Vagina (tissue), 2 donors: ENCODE results near the gene CYP4F11. TPM values are rescaled to one million over a fixed set of nuclear protein-coding genes. Genes with fewer than 3 reads are reported as not detected.

Source experiments
- DNase-seq, 2 donors: peaks; one replicate each; pipeline ENCODE4 v3.0.0-alpha.2; 2017; ENCODE audit errors: extremely low spot score in 2 of 2
- H3K27ac ChIP-seq: fragments of 200-600 bp; sonication (generic); one replicate; pipeline ENCODE4 v1.5.1; 2019
- H3K27me3 ChIP-seq: fragments of 200-600 bp; sonication (generic); one replicate; pipeline ENCODE4 v1.5.1; 2019
- H3K36me3 ChIP-seq, 2 donors: fragments of 200-600 bp; sonication (generic); one replicate each; pipeline ENCODE4 v1.5.1; 2017 to 2019
- H3K4me1 ChIP-seq: fragments of 200-600 bp; sonication (generic); one replicate; pipeline ENCODE4 v1.5.1; 2019
- H3K4me3 ChIP-seq, 2 donors: fragments of 200-600 bp; sonication (generic); 1 replicate in 1 of 2; 2 replicates in 1 of 2; pipeline ENCODE4 v1.5.1; 2016 to 2019
- H3K9me3 ChIP-seq: fragments of 200-600 bp; sonication (generic); one replicate; pipeline ENCODE4 v1.5.1; 2019
- CTCF ChIP-seq, 3 experiments: fragments of 450-650 bp in 2 of 3; fragments of 200-600 bp in 1 of 3; sonication (generic) in 1 of 3; IDR thresholded peaks; one replicate each; pipeline ENCODE4 v1.5.1; 2017 to 2019; ENCODE audit warnings: antibody characterized with exemption in 3 of 3, mild to moderate bottlenecking in 2 of 3, moderate library complexity in 2 of 3
- POLR2A ChIP-seq, 2 donors: fragments of 450-650 bp; IDR thresholded peaks; one replicate each; pipeline ENCODE4 v1.6.1; 2017; ENCODE audit warnings: antibody characterized with exemption in 2 of 2, mild to moderate bottlenecking in 2 of 2, moderate library complexity in 2 of 2
- POLR2AphosphoS5 ChIP-seq, 2 donors: sonication (generic); formaldehyde crosslinking; IDR thresholded peaks; one replicate each; pipeline ENCODE4 v1.9.0; 2017; ENCODE audit warnings: antibody characterized with exemption in 2 of 2, mild to moderate bottlenecking in 2 of 2, low read depth in 1 of 2; ENCODE audit not compliant: insufficient read depth in 1 of 2
- intact Hi-C: fragments of 100-400 bp; cut with DNase I; formaldehyde crosslinking; loops from one replicate; pipeline ENCODE4 v1.15.1; 2023
- small RNA-seq: library from RNA; depleted of rRNA; stranded (forward); fragments of <200 nt; gene quantifications from one replicate; pipeline ENCODE3, GENCODE V24; 2016
- total RNA-seq: library from RNA; depleted of rRNA; stranded (reverse); fragments of >200 nt; gene quantifications from one replicate; pipeline ENCODE4 v1.2.3, GENCODE V29; 2016

CYP4F11 gene
- total RNA-seq, 1 donor from 2014 or later, result 5.6 TPM

GRCh38 chr19:15869109-15869555 is 65.2 kb downstream of the CYP4F11 start:
- H3K27ac ChIP-seq, result no peak overlapping the region
- peak in 1 of 2 donors; percentile 54 for TF ChIP-seq POLR2AphosphoS5 (IDR thresholded peaks at IDR 0.05; ENCODE audit: insufficient read depth in 1 of 2, low read depth in 1 of 2)
- no peak for TF ChIP-seq POLR2A (IDR thresholded peaks at IDR 0.05)
- peak; percentile 31 to 69 (median 35) for TF ChIP-seq CTCF (IDR thresholded peaks at IDR 0.05)
- H3K9me3 ChIP-seq, result no peaks in the 10 kb centered on the region
- H3K36me3 ChIP-seq, result no peaks in the 10 kb centered on the region
- no peak for DNase-seq
- no peaks in the 10 kb centered on the region for H3K27me3 ChIP-seq
- no peak overlapping the region for H3K4me3 ChIP-seq
- H3K4me1 ChIP-seq, result no peaks in the 10 kb centered on the region
- intact Hi-C loops, result no loop called here

GRCh38 chr19:15866636-15867035 is 67.7 kb downstream of the CYP4F11 start:
- no peaks in the 10 kb centered on the region for H3K36me3 ChIP-seq
- intact Hi-C loops, result no loop called here
- no peaks in the 10 kb centered on the region for H3K9me3 ChIP-seq
- no peaks in the 10 kb centered on the region for H3K27me3 ChIP-seq
- TF ChIP-seq POLR2AphosphoS5 (IDR thresholded peaks at IDR 0.05; ENCODE audit: insufficient read depth in 1 of 2, low read depth in 1 of 2) (no peak), POLR2A (IDR thresholded peaks at IDR 0.05) (no peak), CTCF (IDR thresholded peaks at IDR 0.05) (no peak)
- no peak overlapping the region for H3K27ac ChIP-seq
- no peak overlapping the region for H3K4me3 ChIP-seq
- DNase-seq, result no peak
- no peaks in the 10 kb centered on the region for H3K4me1 ChIP-seq

GRCh38 chr19:15864824-15865223 is 69.5 kb downstream of the CYP4F11 start:
- DNase-seq, result no peak
- H3K4me1 ChIP-seq, result no peaks in the 10 kb centered on the region
- no peaks in the 10 kb centered on the region for H3K9me3 ChIP-seq
- no peak overlapping the region for H3K4me3 ChIP-seq
- H3K36me3 ChIP-seq, result no peaks in the 10 kb centered on the region
- H3K27ac ChIP-seq, result no peak overlapping the region
- TF ChIP-seq POLR2A (IDR thresholded peaks at IDR 0.05), result no peak
- TF ChIP-seq POLR2AphosphoS5 (IDR thresholded peaks at IDR 0.05; ENCODE audit: insufficient read depth in 1 of 2, low read depth in 1 of 2), result no peak
- TF ChIP-seq CTCF (IDR thresholded peaks at IDR 0.05), result no peak
- no peaks in the 10 kb centered on the region for H3K27me3 ChIP-seq
- intact Hi-C loops, result no loop called here

GRCh38 chr19:15863272-15863671 is 71.1 kb downstream of the CYP4F11 start:
- no peaks in the 10 kb centered on the region for H3K36me3 ChIP-seq
- DNase-seq, result no peak
- intact Hi-C loops, result no loop called here
- H3K4me3 ChIP-seq, result no peak overlapping the region
- no peaks in the 10 kb centered on the region for H3K9me3 ChIP-seq
- no peaks in the 10 kb centered on the region for H3K4me1 ChIP-seq
- H3K27ac ChIP-seq, result no peak overlapping the region
- H3K27me3 ChIP-seq, result no peaks in the 10 kb centered on the region
- TF ChIP-seq POLR2A (IDR thresholded peaks at IDR 0.05), result no peak
- no peak for TF ChIP-seq POLR2AphosphoS5 (IDR thresholded peaks at IDR 0.05; ENCODE audit: insufficient read depth in 1 of 2, low read depth in 1 of 2)
- no peak for TF ChIP-seq CTCF (IDR thresholded peaks at IDR 0.05)

GRCh38 chr19:15862444-15862843 is 71.9 kb downstream of the CYP4F11 start:
- intact Hi-C loops, result no loop called here
- no peaks in the 10 kb centered on the region for H3K9me3 ChIP-seq
- H3K36me3 ChIP-seq, result no peaks in the 10 kb centered on the region
- no peaks in the 10 kb centered on the region for H3K4me1 ChIP-seq
- DNase-seq, result no peak
- no peak overlapping the region for H3K4me3 ChIP-seq
- TF ChIP-seq CTCF (IDR thresholded peaks at IDR 0.05) (no peak), POLR2A (IDR thresholded peaks at IDR 0.05) (no peak), POLR2AphosphoS5 (IDR thresholded peaks at IDR 0.05; ENCODE audit: insufficient read depth in 1 of 2, low read depth in 1 of 2) (no peak)
- no peaks in the 10 kb centered on the region for H3K27me3 ChIP-seq
- no peak overlapping the region for H3K27ac ChIP-seq

Small RNA genes within 50 kb of the gene (small RNA-seq; reads per million reads assigned to genes)
- not detected for gene CYP4F36P

Other genes starting within 250 kb of the CYP4F11 start
- not detected for gene OR10H2, start 206.5 kb downstream of the CYP4F11 start, total RNA-seq
- not detected for gene OR10H3, start 196.5 kb downstream of the CYP4F11 start, total RNA-seq
- not detected for gene OR10H5, start 146.9 kb downstream of the CYP4F11 start, total RNA-seq
- gene OR10H1, start 118.9 kb downstream of the CYP4F11 start, total RNA-seq, result not detected
- 6.9 TPM for gene CYP4F2, start 36.5 kb downstream of the CYP4F11 start, total RNA-seq
- gene OR10H4, start 14.5 kb upstream of the CYP4F11 start, total RNA-seq, result not detected
- gene TPM4, start 142.0 kb upstream of the CYP4F11 start, total RNA-seq, result 409 TPM
- gene RAB8A, start 177.4 kb upstream of the CYP4F11 start, total RNA-seq, result 30.4 TPM
- gene HSH2D, start 209.2 kb upstream of the CYP4F11 start, total RNA-seq, result 0.74 TPM
- gene CIB3, start 239.0 kb upstream of the CYP4F11 start, total RNA-seq, result not detected